GM12864 (cell line): ENCODE measurements around the gene CASKIN2.

ENCODE experiments used
- DNase-seq: peaks from one replicate; pipeline ENCODE4 v3.0.0-alpha.2; 2011; ENCODE audit warnings: low read depth
- H3K4me3 ChIP-seq: 2 replicates; pipeline ENCODE4 v1.5.1; 2011; ENCODE audit warnings: mild to moderate bottlenecking, low read depth, low read length, control low read depth
- TF ChIP-seq, protein P1 (sequence below): IDR thresholded peaks from 2 replicates; pipeline ENCODE4 v1.5.1; 2011; ENCODE audit warnings: low read depth, mild to moderate bottlenecking, moderate library complexity, low read length, control low read depth, inconsistent platforms; ENCODE audit errors: missing control alignments

CASKIN2 gene

GRCh38 chr17:75513641-75514000 lies 1.7 kb downstream of the CASKIN2 start:
- no peak overlapping the region for H3K4me3 ChIP-seq
- no peak for DNase-seq
- TF ChIP-seq, protein P1, sequence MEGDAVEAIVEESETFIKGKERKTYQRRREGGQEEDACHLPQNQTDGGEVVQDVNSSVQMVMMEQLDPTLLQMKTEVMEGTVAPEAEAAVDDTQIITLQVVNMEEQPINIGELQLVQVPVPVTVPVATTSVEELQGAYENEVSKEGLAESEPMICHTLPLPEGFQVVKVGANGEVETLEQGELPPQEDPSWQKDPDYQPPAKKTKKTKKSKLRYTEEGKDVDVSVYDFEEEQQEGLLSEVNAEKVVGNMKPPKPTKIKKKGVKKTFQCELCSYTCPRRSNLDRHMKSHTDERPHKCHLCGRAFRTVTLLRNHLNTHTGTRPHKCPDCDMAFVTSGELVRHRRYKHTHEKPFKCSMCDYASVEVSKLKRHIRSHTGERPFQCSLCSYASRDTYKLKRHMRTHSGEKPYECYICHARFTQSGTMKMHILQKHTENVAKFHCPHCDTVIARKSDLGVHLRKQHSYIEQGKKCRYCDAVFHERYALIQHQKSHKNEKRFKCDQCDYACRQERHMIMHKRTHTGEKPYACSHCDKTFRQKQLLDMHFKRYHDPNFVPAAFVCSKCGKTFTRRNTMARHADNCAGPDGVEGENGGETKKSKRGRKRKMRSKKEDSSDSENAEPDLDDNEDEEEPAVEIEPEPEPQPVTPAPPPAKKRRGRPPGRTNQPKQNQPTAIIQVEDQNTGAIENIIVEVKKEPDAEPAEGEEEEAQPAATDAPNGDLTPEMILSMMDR: no peak

GRCh38 chr17:75512926-75513640 lies 2.3 kb downstream of the CASKIN2 start:
- TF ChIP-seq, protein P1: no peak
- no peak for DNase-seq
- H3K4me3 ChIP-seq: no peak overlapping the region

- no peak for DNase-seq
- TF ChIP-seq, protein P1: no peak
- H3K4me3 ChIP-seq: no peak overlapping the region
Measured at GRCh38 chr17:75511610-75512575, 3.4 kb downstream of the CASKIN2 start.

- no peak for DNase-seq
- TF ChIP-seq, protein P1: no peak
- no peak overlapping the region for H3K4me3 ChIP-seq
Measured at GRCh38 chr17:75511270-75511609, 4.1 kb downstream of the CASKIN2 start.

DNA sequence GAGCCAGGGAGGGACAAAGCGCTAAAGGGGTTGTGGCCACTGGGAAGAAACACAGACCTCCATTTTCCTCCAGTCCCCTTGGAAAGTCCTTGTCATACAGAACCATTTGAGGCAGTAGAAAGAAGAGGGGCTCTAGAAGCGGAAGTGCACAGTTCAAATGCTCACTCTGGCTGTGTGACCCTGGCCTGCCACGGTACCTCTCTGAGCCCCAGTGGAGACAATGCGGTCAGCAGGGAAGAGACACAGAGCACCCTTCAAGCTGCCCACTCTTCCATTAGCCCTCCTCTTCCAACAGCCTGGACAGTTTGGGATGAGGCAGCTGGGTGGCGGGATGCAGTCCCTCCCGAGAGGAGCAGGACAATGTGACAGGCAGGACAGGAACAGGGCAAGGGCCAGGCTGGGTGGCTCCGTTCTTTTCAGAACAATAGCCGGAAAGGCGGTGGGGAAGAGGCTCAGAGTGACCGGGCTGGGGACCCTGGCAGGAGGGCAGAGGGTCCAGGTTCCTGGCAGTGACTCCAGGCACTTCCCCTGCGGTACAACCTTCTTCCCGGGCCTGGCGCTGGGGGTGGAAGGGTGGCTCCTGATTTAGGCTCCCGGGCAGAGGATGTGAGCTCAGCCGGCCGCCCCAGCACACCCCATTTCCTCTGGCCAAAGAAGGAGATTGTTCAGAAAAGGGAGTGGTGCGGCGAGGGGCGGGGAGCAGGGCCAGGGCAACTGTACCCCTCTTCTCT lies 5.6 kb downstream of the CASKIN2 start:
- DNase-seq: no peak
- H3K4me3 ChIP-seq: no peak overlapping the region
- TF ChIP-seq, protein P1: no peak

DNA sequence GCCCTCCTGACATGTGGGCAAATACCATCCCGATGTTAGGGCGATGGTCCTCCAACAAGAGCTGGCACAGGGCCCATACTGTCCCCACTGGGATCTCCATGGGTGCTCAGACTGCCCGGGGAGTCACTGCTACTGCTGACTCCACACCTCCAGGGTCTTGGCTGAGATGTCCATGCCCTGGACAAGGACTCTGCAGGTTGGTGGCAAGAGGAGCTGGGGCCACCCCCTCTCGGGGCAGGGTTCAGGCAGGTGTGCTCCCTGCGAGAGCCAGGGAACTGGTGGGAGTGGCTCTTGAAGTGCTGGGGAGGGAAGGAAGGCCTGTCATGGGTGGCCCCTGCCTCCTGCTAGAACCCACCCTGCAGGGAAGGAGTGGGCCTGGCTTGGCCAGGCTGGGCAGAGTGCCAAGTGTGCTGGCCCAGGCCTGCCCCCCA lies 6.4 kb downstream of the CASKIN2 start:
- H3K4me3 ChIP-seq: no peak overlapping the region
- TF ChIP-seq, protein P1: no peak
- DNase-seq: no peak
